HUES48 (cell line): ENCODE measurements around the gene SLC9A7.

ENCODE experiments used
- H3K27ac ChIP-seq: one replicate; pipeline ENCODE4 v1.7.0; 2013; ENCODE audit warnings: low read depth, low read length, inconsistent platforms
- H3K27me3 ChIP-seq: 2 replicates; pipeline ENCODE4 v1.6.1; 2013; ENCODE audit warnings: mild to moderate bottlenecking, low read length; ENCODE audit not compliant: control insufficient read depth, insufficient read depth
- H3K36me3 ChIP-seq: 2 replicates; pipeline ENCODE4 v1.6.1; 2013; ENCODE audit warnings: low read length; ENCODE audit not compliant: control insufficient read depth, insufficient read depth
- H3K4me1 ChIP-seq: 2 replicates; pipeline ENCODE4 v1.6.1; 2013; ENCODE audit warnings: mild to moderate bottlenecking, low read length; ENCODE audit not compliant: control insufficient read depth, insufficient read depth
- H3K4me3 ChIP-seq: 2 replicates; pipeline ENCODE4 v1.5.1; 2013; ENCODE audit warnings: mild to moderate bottlenecking, low read depth, low read length
- H3K9ac ChIP-seq: 2 replicates; pipeline ENCODE4 v1.6.1; 2013; ENCODE audit warnings: mild to moderate bottlenecking, low read depth, low read length, moderate library complexity
- H3K9me3 ChIP-seq: 2 replicates; pipeline ENCODE4 v1.6.1; 2013; ENCODE audit warnings: low read length; ENCODE audit not compliant: control insufficient read depth, insufficient read depth

The SLC9A7 gene

DNA sequence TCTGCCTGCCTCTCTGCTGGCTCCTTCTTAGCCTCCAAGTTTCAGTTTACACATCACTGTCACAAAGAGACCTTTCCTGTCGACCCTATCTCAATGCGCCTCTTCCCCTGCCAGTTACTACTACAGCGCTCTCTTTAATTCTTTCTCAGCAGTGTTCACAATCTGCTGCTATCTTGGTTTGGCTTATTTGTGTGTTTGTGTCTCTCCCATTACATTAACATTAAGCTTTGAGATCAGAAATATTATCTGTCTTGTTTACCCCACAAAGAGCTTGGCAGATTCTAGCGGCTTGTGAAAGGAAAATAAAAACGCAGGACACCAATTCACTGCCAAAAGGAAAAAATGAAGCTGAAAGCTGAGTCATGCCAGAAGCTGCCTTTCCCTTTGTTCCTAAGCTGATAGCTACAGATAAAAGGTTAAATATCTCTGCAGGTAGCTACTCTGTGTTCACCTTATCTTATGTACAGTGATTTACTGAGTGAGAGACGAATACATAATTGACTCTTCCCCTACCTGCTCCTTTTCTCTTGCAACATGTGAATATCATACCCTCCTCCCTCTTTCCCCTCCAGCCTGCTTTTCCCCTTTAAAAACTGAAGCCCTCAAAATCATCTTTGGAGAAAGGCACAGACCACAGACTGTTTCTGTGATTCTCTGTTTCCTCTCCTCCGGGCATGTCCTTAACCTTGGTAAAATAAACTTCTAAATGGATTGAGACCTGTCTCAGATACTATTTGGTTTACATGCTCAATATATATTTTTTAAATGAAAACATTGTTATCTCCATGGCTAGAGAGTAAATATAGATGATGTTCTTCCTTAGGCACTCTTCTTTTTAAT is 19.3 kb upstream of the SLC9A7 start:
- Histone ChIP-seq H3K4me3 (no peak overlapping the region), H3K9ac (no peak overlapping the region; the same call in 1 of the 2 replicates)

DNA sequence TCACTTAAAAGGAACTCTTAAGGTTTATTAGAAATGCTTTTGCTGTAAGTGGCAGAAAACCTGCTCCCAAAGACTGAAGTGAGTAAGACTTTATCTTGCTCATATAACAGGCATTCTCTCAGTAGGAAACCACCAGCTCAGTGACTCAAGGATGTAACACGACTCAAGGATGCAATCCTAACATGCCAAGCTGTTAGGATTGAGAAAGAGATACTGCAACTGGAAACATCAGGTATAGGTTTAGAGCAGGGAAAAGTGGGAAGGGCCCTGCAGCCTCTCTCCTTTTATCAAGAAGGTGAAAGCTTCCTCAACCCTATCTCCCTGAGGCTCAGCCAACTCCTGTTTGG is 11.9 kb upstream of the SLC9A7 start:
- Histone ChIP-seq H3K9me3 (no peaks in the 10 kb centered on the region), H3K36me3 (no peaks in the 10 kb centered on the region), H3K9ac (no peak overlapping the region), H3K4me1 (no peaks in the 10 kb centered on the region), H3K27me3 (no peaks in the 10 kb centered on the region), H3K27ac (no peak overlapping the region), H3K4me3 (no peak overlapping the region)

More for the DNA sequence above, 19.3 kb upstream of the SLC9A7 start:
- Histone ChIP-seq H3K9me3 (no peaks in the 10 kb centered on the region), H3K36me3 (no peaks in the 10 kb centered on the region), H3K4me1 (0 out of 2 replicates have a peak, but pooled peaks cover 10% of the 10 kb centered on the region), H3K27me3 (no peaks in the 10 kb centered on the region; the same call in 1 of the 2 replicates), H3K27ac (peak overlapping the region; percentile 42)

DNA sequence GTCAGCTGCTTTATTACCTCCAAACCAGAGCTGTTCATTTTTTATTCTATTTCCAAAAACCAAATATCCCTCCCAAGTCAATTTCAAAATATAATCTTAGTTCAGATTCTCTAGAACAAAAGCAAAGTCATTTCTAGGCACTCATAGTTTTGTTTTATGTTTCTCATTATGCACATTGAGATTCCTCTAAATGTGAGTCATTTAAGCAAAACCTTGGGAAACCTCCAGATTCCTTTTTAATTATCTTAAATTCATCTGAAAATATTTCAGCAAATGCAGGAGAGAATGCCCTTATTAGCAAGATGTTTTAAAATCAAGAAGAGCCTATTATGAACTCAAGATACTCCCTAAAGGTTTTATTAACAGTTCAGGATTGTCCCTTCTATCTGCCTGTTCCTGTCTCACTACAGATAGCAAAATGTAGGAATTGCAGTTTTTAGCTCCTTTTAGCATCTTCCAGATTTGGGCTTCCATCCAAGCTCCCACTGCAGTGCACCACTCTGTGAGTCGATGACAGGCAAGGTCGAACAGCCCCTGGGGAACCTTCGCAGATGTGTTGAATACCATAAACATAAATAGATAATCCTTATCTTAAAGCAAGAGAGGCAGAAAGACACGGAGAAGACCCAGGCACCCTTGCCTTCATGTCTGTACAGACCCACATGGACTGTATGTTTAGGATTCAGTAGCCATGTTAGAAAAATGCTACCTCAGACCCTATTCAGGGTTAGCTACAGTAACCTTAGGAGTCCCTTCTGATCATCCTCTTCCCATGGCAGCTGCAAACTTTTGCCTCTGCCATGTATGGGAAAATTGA is 11.3 kb upstream of the SLC9A7 start:
- no peaks in the 10 kb centered on the region for H3K4me1 ChIP-seq
- no peak overlapping the region for H3K27ac ChIP-seq
- H3K4me3 ChIP-seq, result no peak overlapping the region
- no peaks in the 10 kb centered on the region for H3K9me3 ChIP-seq
- no peaks in the 10 kb centered on the region for H3K36me3 ChIP-seq
- no peaks in the 10 kb centered on the region for H3K27me3 ChIP-seq
- no peak overlapping the region for H3K9ac ChIP-seq

DNA sequence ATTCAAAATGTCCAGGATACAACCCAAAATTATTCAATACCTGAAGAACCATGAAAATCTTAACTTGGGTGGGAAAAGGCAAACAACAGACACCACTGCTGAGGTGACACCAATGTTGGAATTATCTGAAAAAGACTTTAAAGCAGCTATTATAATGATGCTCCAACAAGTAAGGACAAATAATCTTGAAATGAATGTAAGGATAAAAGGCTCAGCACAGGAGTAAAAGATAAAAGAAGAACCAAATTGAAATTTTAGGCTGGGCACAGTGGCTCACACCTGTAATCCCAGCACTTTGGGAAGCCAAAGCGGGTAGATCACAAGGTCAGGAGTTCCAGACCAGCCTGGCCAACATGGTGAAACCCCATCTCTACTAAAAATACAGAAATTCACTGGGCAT is 4.0 kb upstream of the SLC9A7 start:
- H3K27ac ChIP-seq, result no peak overlapping the region
- no peaks in the 10 kb centered on the region for H3K9me3 ChIP-seq
- peaks cover 11% of the 10 kb centered on the region for H3K4me1 ChIP-seq
- H3K4me3 ChIP-seq, result no peak overlapping the region
- no peak overlapping the region for H3K9ac ChIP-seq
- no peaks in the 10 kb centered on the region for H3K36me3 ChIP-seq
- H3K27me3 ChIP-seq, result peaks cover 5% of the 10 kb centered on the region

DNA sequence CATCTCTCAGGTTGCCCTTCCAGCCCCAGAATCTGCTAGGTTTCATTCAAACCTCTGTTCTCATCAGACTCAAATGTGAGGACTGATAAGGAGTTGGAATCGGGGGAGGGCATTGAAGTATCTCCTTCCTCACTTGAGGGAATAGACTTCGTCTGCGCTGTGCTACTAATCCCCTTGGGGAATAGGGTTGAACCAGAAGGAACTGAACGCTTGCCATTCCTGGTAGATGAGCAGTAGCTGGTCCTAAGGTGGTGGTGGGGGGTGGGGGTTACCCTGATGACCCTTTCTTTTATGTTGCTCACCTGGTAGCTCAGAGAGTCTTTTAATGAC is 692 bp upstream of the SLC9A7 start:
- Histone ChIP-seq H3K9me3 (no peaks in the 10 kb centered on the region), H3K36me3 (no peaks in the 10 kb centered on the region), H3K27ac (no peak overlapping the region), H3K9ac (0 out of 2 replicates have a peak overlapping the region, but pooled peaks have one; percentile 24), H3K4me1 (peaks cover 30% of the 10 kb centered on the region), H3K4me3 (peak overlapping the region; percentile 92), H3K27me3 (peaks cover 8% of the 10 kb centered on the region)

DNA sequence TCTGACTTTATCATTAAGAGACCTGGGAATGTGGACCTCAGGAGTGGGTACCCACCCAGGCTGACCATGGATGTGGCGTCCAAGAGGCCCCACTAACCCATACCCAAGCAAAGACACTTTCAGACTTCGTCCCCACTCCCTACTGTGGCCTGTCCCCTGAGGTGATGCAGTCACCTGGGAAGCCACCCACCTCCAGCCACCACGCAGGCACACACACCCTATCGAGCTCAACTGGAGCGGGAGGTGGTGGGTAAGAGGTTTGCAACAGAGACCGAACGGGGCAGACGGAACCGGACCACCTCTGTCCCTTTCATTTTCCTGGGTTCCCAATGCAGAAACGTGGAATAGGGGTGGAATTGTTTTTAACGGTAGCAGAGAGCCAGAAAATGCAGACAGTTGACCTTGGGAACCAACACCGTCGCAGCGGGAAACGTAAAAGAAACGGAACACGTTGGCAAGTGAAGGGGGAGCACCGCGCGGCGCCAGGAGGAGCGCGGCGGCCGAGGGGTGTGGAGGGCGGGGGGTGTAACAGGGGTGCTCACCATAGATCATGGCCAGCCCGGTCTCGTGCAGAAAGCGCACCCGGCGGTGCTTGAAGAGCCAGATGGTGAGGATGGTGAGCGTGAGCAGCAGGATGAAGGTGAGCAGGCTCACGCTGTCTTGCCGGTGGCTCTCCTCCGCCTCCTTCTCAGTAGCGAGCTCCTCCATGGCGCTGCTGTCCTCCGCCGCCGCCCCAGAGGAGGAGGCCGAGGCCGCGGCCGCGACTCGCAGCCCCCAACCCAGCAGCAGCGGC is 559 bp downstream of the SLC9A7 start:
- Histone ChIP-seq H3K9me3 (no peaks in the 10 kb centered on the region), H3K27ac (peak overlapping the region; percentile 45), H3K4me3 (peak overlapping the region; percentile 92), H3K27me3 (peaks cover 8% of the 10 kb centered on the region), H3K36me3 (no peaks in the 10 kb centered on the region), H3K4me1 (peaks cover 36% of the 10 kb centered on the region), H3K9ac (peak overlapping the region; percentile 57)

DNA sequence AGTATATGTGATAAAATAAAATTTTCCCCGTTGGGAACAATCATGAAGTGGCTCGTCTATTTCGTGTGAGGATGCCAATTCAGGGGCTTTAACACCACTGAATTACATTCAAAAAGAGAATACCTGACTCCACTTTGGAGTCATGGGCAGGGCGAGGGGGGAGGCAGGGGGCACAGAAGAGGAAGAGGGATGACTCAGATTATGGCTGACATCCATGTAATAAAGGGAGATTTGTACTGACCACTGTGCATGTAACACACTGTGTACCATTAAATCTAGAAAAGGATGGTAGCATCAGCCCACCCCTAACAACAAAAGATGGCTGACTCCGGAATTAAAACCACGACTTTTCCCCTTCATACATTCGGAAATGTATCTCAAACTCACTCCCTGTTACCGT is 1.3 kb downstream of the SLC9A7 start:
- no peak overlapping the region for H3K27ac ChIP-seq
- no peaks in the 10 kb centered on the region for H3K36me3 ChIP-seq
- H3K27me3 ChIP-seq, result peaks cover 8% of the 10 kb centered on the region
- H3K4me1 ChIP-seq, result peaks cover 36% of the 10 kb centered on the region
- peak overlapping the region; percentile 92 for H3K4me3 ChIP-seq
- no peaks in the 10 kb centered on the region for H3K9me3 ChIP-seq
- no peak overlapping the region for H3K9ac ChIP-seq

DNA sequence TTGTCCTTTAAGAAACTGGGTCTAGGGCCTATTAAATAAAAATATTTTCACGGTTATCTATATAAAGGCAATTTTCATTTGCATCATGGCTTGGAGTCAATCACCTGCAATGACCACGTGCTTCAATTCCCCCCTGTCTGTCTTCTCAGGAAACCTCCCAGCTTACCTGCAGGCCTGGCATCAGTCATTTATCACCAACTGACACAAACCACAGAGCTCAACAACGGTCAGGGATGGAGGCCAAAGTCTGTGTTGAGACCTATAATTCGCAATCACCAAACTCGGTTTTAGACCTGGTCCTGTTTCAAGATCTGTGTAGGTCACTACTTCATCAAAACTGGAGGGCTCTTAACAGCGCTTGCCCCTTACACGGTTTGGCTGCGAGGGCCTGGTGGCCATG is 1.9 kb downstream of the SLC9A7 start:
- H3K27me3 ChIP-seq, result peaks cover 8% of the 10 kb centered on the region
- H3K9ac ChIP-seq, result no peak overlapping the region
- H3K36me3 ChIP-seq, result no peaks in the 10 kb centered on the region
- H3K27ac ChIP-seq, result no peak overlapping the region
- peaks cover 36% of the 10 kb centered on the region for H3K4me1 ChIP-seq
- no peaks in the 10 kb centered on the region for H3K9me3 ChIP-seq
- peak overlapping the region; percentile 92 for H3K4me3 ChIP-seq

DNA sequence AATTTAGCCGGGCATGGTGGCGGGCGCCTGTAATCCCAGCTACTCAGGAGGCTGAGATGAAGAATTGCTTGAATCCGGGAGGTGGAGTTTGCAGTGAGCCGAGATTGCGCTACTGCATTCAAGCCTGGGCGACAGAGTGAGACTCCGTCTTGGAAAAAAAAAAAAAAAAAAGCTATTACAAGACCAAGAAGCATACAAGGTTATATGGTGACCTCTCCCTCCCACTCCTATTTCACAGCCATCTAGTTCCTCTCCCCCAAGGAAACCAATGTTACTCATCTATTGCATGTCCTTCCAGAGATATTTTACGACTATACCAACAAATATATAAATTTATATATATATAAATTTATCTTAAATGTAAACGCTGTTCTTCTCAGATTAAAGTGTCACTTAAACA is 3.2 kb downstream of the SLC9A7 start:
- H3K27ac ChIP-seq, result no peak overlapping the region
- no peak overlapping the region for H3K9ac ChIP-seq
- H3K9me3 ChIP-seq, result no peaks in the 10 kb centered on the region
- no peak overlapping the region for H3K4me3 ChIP-seq
- H3K4me1 ChIP-seq, result peaks cover 36% of the 10 kb centered on the region
- H3K27me3 ChIP-seq, result peaks cover 8% of the 10 kb centered on the region
- no peaks in the 10 kb centered on the region for H3K36me3 ChIP-seq

DNA sequence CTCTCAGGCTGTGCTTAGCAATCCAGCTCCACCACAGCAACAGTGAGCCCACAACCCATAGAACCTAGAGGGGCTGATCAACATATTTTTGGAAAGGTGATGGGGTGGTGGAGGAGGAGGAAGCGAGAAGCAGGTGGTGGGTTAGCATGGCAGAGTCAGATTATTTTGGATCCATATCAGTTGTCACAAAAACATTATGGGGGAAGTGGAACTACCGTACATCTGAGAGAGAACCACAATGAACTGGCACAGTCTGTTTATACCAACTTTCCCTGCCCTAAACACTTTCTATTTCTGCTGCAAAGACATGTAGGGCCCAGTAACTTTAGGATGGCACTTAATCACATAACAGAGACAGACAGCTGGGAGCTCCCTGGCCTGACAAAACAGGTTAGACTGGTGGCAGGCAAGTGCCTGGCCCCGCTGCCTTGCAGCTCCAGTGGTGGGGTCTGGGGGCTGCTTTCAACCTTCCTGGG is 4.3 kb downstream of the SLC9A7 start:
- no peak overlapping the region for H3K27ac ChIP-seq
- no peaks in the 10 kb centered on the region for H3K36me3 ChIP-seq
- no peak overlapping the region for H3K4me3 ChIP-seq

More for the DNA sequence above, 4.3 kb downstream of the SLC9A7 start:
- H3K27me3 ChIP-seq, result peaks cover 4% of the 10 kb centered on the region; the same call in 1 of the 2 replicates
- no peaks in the 10 kb centered on the region for H3K9me3 ChIP-seq
- peaks cover 29% of the 10 kb centered on the region for H3K4me1 ChIP-seq
- no peak overlapping the region for H3K9ac ChIP-seq
